Neural progenitor cell (in vitro differentiated cells): Measurements from ENCODE around the gene PLAAT4.

Experiments used
- CTCF ChIP-seq: fragments of 200-600 bp; sonication (generic); IDR thresholded peaks from 2 replicates; pipeline ENCODE4 v1.5.1; 2017; ENCODE audit warnings: antibody characterized with exemption, mild to moderate bottlenecking
- EZH2 ChIP-seq: fragments of 200-600 bp; sonication (generic); IDR thresholded peaks from 2 replicates; pipeline ENCODE4 v1.6.1; 2017; ENCODE audit warnings: antibody characterized with exemption, mild to moderate bottlenecking, moderate library complexity
- EZH2phosphoT487 ChIP-seq: fragments of 200-600 bp; sonication (generic); IDR thresholded peaks from 2 replicates; pipeline ENCODE4 v1.6.1; 2017; ENCODE audit warnings: antibody characterized with exemption

DNA sequence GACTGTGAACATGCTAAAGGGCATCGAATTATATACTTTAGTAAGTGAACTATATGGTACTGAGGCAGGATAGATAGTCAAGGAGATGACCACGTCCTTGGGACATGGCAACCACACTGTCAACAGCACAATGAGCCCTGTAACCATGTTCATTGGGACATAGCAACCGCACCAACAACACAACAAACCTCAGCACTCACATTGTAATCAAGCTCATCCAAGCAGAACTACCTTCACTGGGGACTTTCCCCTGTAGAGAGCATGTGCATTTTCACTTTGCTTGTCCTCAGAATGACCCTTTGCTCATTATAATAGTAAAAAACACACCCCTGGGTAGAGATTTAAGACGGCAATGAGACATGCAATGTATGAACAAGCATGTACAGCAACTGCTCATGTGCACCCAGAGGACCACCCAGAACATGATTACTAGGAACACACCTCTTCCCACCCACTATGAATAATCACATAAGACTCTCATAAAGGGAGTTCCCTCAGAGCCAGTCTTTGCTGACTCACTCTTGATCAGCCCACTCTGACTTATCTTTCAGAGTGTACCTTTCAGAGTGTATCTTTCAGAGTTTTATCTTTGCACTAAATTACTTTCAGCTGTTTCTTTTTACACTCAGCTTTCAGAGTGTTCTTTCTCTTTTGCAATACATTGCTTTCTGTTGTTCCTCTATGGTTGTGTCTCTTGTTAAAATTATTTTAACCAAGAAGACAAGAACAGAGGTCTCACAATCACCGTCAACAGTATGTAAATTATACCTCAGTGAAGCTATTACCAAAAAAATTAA, 30.6 kb downstream of the PLAAT4 start:
- TF ChIP-seq CTCF (no peak), EZH2 (no peak), EZH2phosphoT487 (no peak)
